Brain microvascular endothelial cell (primary cell): ENCODE results near the gene TMC4.
A peak's percentile ranks its signal among the peaks of the same experiment; 100 is the strongest.
"Not testable (repeated sequence)": the region's sequence is repeated elsewhere in the genome, so short reads cannot be mapped to it uniquely, and the experiment has no call there.

Source experiments
- DNase-seq: peaks from one replicate; pipeline ENCODE4 v3.0.0-alpha.2; 2020
- H3K27ac ChIP-seq: fragments of 250-450 bp; sonication (Bioruptor Pico); 2 replicates; pipeline ENCODE4 v1.5.1; 2020; ENCODE audit warnings: mild to moderate bottlenecking, moderate library complexity
- H3K27me3 ChIP-seq: fragments of 250-450 bp; sonication (Bioruptor Pico); replicated peaks from 2 replicates; pipeline ENCODE4 v1.5.1; 2020; ENCODE audit warnings: mild to moderate bottlenecking
- H3K36me3 ChIP-seq: fragments of 250-450 bp; sonication (Bioruptor Pico); replicated peaks from 2 replicates; pipeline ENCODE4 v1.5.1; 2020; ENCODE audit warnings: mild to moderate bottlenecking
- H3K4me3 ChIP-seq: 2 replicates; pipeline ENCODE4 v1.5.1; 2011; ENCODE audit warnings: low read depth, mild to moderate bottlenecking, control low read depth, low read length, moderate library complexity
- in situ Hi-C: cut with HindIII; loops from 2 replicates; pipeline ENCODE4 v1.10.0; 2017; ENCODE audit warnings: low sequenced_read_pairs, low pct_ligation_motif_present
- TF ChIP-seq, protein P1 (sequence below): IDR thresholded peaks from 2 replicates; pipeline ENCODE4 v1.5.1; 2011; ENCODE audit warnings: low read depth, mild to moderate bottlenecking, moderate library complexity, low read length, control low read depth, inconsistent platforms; ENCODE audit errors: missing control alignments

TMC4 gene

DNA sequence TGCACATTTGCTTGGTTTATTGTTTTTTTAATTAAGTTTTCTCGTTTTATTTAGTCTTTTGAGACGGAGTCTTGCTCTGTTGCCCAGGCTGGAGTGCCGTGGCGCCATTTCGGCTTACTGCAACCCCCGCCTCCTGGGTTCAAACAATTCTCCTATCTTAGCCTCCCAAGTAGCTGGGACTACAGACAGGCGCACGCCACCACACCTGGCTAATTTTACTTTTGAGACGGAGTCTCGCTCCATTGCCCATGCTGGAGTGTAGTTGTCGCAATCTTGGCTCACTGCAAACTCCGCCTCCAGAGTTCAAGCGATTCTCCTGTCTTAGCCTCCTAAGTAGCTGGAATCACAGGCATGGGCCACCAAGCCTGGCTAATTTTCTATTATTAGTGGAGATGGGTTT lies 29.0 kb upstream of the TMC4 start:
- Histone ChIP-seq H3K27ac (no peak overlapping the region), H3K36me3 (peaks cover 59% of the 10 kb centered on the region), H3K4me3 (peak overlapping the region; percentile 73), H3K27me3 (no peaks in the 10 kb centered on the region)
- in situ Hi-C loops: no loop called here
- TF ChIP-seq, protein P1, sequence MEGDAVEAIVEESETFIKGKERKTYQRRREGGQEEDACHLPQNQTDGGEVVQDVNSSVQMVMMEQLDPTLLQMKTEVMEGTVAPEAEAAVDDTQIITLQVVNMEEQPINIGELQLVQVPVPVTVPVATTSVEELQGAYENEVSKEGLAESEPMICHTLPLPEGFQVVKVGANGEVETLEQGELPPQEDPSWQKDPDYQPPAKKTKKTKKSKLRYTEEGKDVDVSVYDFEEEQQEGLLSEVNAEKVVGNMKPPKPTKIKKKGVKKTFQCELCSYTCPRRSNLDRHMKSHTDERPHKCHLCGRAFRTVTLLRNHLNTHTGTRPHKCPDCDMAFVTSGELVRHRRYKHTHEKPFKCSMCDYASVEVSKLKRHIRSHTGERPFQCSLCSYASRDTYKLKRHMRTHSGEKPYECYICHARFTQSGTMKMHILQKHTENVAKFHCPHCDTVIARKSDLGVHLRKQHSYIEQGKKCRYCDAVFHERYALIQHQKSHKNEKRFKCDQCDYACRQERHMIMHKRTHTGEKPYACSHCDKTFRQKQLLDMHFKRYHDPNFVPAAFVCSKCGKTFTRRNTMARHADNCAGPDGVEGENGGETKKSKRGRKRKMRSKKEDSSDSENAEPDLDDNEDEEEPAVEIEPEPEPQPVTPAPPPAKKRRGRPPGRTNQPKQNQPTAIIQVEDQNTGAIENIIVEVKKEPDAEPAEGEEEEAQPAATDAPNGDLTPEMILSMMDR: no peak
- no peak for DNase-seq

DNA sequence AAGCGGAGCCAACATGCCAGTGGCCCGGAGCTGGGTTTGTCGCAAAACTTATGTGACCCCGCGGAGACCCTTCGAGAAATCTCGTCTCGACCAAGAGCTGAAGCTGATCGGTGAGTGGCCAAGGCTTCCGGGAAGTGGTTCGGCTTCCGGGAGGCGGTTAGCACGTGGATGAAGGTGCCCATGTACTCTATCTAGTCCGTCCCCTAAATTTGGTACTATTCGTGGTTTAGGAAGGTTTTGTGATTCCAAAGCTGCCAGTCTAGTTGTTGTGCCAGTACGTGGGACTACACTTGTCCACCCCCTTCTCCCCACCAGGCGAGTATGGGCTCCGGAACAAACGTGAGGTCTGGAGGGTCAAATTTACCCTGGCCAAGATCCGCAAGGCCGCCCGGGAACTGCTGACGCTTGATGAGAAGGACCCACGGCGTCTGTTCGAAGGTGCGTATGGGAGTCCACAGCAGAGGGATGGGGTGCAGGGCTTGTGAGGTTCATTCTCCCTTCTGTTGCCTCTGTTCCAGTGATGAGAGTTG lies 28.3 kb upstream of the TMC4 start:
- peak overlapping the region; percentile 73 for H3K4me3 ChIP-seq
- no peak for DNase-seq
- in situ Hi-C loops: no loop called here
- H3K27me3 ChIP-seq: no peaks in the 10 kb centered on the region
- TF ChIP-seq, protein P1: no peak
- H3K36me3 ChIP-seq: peaks cover 52% of the 10 kb centered on the region
- peak overlapping the region; percentile 95 for H3K27ac ChIP-seq

DNA sequence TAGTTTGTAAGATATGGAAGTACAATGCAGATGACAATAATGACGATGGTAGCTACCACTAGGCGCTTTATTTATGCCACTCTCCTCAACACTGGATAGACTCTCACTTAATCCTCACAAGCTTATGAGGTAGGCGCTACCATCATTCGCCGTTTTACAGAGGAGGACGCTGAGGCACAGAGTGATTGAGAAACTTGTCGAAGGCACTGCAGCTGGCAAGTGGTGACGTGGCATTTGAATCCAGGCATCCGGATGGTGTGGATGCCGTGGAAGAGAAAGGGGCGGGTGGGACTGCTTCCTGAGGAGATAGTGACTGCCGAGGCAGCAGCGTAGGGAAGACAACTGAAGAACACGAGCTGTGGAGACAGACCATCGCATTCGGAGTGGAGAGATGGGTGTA lies 26.4 kb upstream of the TMC4 start:
- no peak overlapping the region for H3K27ac ChIP-seq
- no peak overlapping the region for H3K4me3 ChIP-seq
- in situ Hi-C loops: no loop called here
- DNase-seq: no peak
- TF ChIP-seq, protein P1: no peak
- no peaks in the 10 kb centered on the region for H3K27me3 ChIP-seq
- H3K36me3 ChIP-seq: peaks cover 34% of the 10 kb centered on the region

DNA sequence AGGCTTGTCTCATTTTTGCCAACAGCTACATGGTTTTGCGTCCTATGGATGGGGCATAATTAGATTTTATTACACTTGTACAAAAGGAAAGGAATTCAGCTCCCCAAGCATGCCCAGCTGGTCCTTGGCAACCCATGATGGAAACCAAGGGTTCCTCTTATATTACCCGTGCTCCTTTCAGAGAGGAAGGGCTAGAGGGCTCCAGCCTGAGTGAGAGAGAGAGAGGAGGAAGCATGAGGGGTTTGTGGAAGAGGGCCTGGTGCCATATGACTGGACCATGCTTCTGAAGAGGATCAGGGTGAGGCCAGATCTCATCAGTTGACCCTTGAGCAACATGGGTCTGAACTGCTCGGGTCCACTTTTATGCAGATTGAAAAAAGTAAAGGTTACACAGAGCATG lies 24.2 kb upstream of the TMC4 start:
- peaks cover 11% of the 10 kb centered on the region for H3K36me3 ChIP-seq
- H3K27me3 ChIP-seq: no peaks in the 10 kb centered on the region
- in situ Hi-C loops: no loop called here
- no peak overlapping the region for H3K4me3 ChIP-seq
- H3K27ac ChIP-seq: no peak overlapping the region
- TF ChIP-seq, protein P1: no peak
- no peak for DNase-seq

DNA sequence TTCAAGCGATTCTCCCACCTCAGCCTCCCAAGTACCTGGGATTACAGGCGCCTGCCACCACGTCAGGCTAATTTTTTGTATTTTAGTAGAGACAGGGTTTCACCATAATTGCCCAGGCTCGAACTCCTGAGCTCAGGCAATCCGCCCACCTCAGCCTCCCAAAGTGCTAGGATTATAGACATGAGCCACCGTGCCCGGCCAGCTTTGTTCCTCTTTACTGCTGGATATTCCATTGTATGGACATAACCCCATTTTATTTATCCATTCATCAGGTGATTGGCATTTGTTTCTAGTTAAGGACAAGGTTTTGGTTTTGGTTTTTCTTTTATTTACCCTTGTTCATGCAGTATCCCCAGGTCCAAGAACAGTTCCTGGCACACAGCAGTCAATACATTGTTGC lies 23.6 kb upstream of the TMC4 start:
- H3K27me3 ChIP-seq: no peaks in the 10 kb centered on the region
- H3K36me3 ChIP-seq: peaks cover 5% of the 10 kb centered on the region
- in situ Hi-C loops: no loop called here
- no peak for DNase-seq
- TF ChIP-seq, protein P1: no peak
- no peak overlapping the region for H3K27ac ChIP-seq
- no peak overlapping the region for H3K4me3 ChIP-seq

DNA sequence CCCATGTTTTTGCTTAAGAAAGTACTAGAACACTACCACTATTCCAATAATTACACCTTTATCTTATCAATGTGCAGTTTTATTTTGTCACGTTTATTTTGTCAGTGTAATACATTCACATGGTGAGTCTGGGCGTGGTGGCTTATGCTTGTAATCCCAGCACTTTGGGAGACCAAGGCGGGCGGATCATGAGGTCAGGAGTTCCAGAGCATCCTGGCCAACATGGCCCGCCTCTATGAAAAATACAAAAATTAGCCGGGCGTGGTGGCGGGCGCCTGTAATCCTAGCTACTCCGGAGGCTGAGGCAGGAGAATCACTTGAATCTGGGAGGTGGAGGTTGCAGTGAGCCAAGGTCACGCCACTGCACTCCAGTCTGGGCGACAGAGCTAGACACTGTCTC lies 21.5 kb upstream of the TMC4 start:
- H3K27me3 ChIP-seq, H3K36me3 ChIP-seq, H3K27ac ChIP-seq, in situ Hi-C loops, DNase-seq, H3K4me3 ChIP-seq: not testable (repeated sequence)
